ENCODE data around the gene CXCL8.

DNA sequence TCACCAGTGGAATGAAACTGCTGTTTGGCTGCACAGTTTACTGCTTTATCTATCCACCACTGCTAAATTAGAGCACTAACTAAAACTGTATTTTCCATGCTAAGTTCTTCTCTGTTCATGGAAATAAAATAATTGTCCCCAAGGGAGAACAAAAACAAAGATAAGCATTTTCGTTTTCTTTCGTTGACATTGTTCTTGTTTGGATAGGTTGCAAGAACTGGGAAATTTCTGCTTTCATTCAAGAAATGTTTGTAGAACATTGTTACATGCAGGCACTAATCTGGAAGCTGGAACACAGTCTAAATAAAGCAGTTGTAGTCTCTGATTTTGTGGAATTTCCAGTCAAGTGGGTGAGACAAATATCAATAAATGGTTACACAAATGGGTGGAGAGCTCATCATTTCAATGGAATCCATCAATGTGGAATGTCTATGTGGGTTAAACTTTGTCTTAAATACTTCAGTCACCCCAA is 5.8 kb upstream of the CXCL8 start:
- no peak for TF ChIP-seq SPI1 (IDR thresholded peaks at IDR 0.05; ENCODE audit: low read depth, low read length)
- no peak for TF ChIP-seq POLR2AphosphoS5 (IDR thresholded peaks at IDR 0.05; ENCODE audit: low read depth, low read length)
